Measurements from ENCODE around the gene TRIM65. TPM values are rescaled to one million over a fixed set of nuclear protein-coding genes. Genes with fewer than 3 reads are reported as not detected.
"Not testable (repeated sequence)": the region's sequence is repeated elsewhere in the genome, so short reads cannot be mapped to it uniquely, and the experiment has no call there.

TRIM65 gene
- total RNA-seq, 1 donor from 2014 or later: 20.4 TPM

GRCh38 chr17:75868730-75869281 is 27.9 kb downstream of the TRIM65 start:
- not testable (repeated sequence) for H3K27me3 ChIP-seq (ENCODE audit: control insufficient read depth in 3 of 3, insufficient read depth in 3 of 3, low read length in 3 of 3); H3K9me3 ChIP-seq (ENCODE audit: control insufficient read depth in 3 of 3, low read length in 3 of 3); H3K27ac ChIP-seq (ENCODE audit: low read depth, low read length); H3K4me3 ChIP-seq (ENCODE audit: low read length in 3 of 3); H3K36me3 ChIP-seq (ENCODE audit: control insufficient read depth in 3 of 3, insufficient read depth in 3 of 3, low read length in 3 of 3); H3K9ac ChIP-seq (ENCODE audit: low read depth in 1 of 3, low read length in 3 of 3)
- peaks cover 33 to 39% (median 38%) of the 10 kb centered on the region in 3 donors for H3K4me1 ChIP-seq (ENCODE audit: control insufficient read depth in 3 of 3, insufficient read depth in 3 of 3, low read length in 3 of 3)

- not testable (repeated sequence) for H3K27ac ChIP-seq (ENCODE audit: low read depth, low read length); H3K9ac ChIP-seq (ENCODE audit: low read depth in 1 of 3, low read length in 3 of 3); H3K36me3 ChIP-seq (ENCODE audit: control insufficient read depth in 3 of 3, insufficient read depth in 3 of 3, low read length in 3 of 3); H3K9me3 ChIP-seq (ENCODE audit: control insufficient read depth in 3 of 3, low read length in 3 of 3); H3K27me3 ChIP-seq (ENCODE audit: control insufficient read depth in 3 of 3, insufficient read depth in 3 of 3, low read length in 3 of 3); H3K4me3 ChIP-seq (ENCODE audit: low read length in 3 of 3)
- H3K4me1 ChIP-seq (ENCODE audit: control insufficient read depth in 3 of 3, insufficient read depth in 3 of 3, low read length in 3 of 3): peaks cover 15 to 21% (median 19%) of the 10 kb centered on the region in 3 donors
Observed at GRCh38 chr17:75865404-75866188, 31.2 kb downstream of the TRIM65 start.

GRCh38 chr17:75864887-75865286 is 31.9 kb downstream of the TRIM65 start:
- not testable (repeated sequence) for H3K4me3 ChIP-seq (ENCODE audit: low read length in 3 of 3); H3K9me3 ChIP-seq (ENCODE audit: control insufficient read depth in 3 of 3, low read length in 3 of 3); H3K27me3 ChIP-seq (ENCODE audit: control insufficient read depth in 3 of 3, insufficient read depth in 3 of 3, low read length in 3 of 3); H3K36me3 ChIP-seq (ENCODE audit: control insufficient read depth in 3 of 3, insufficient read depth in 3 of 3, low read length in 3 of 3)
- Histone ChIP-seq H3K4me1 (ENCODE audit: control insufficient read depth in 3 of 3, insufficient read depth in 3 of 3, low read length in 3 of 3) (peaks cover 9 to 17% (median 16%) of the 10 kb centered on the region in 3 donors), H3K27ac (ENCODE audit: low read depth, low read length) (peak overlapping the region; percentile 50), H3K9ac (ENCODE audit: low read depth in 1 of 3, low read length in 3 of 3) (peak overlapping the region in 1 of 3 donors; percentile 41)

- H3K4me3 ChIP-seq (ENCODE audit: low read length in 3 of 3): no peak overlapping the region
- H3K9ac ChIP-seq (ENCODE audit: low read depth in 1 of 3, low read length in 3 of 3): peak overlapping the region in 1 of 3 donors; percentile 41
- H3K27ac ChIP-seq (ENCODE audit: low read depth, low read length): peak overlapping the region; percentile 50
- no peaks in the 10 kb centered on the region for H3K36me3 ChIP-seq (ENCODE audit: control insufficient read depth in 3 of 3, insufficient read depth in 3 of 3, low read length in 3 of 3)
- no peaks in the 10 kb centered on the region for H3K9me3 ChIP-seq (ENCODE audit: control insufficient read depth in 3 of 3, low read length in 3 of 3)
- H3K27me3 ChIP-seq (ENCODE audit: control insufficient read depth in 3 of 3, insufficient read depth in 3 of 3, low read length in 3 of 3): no peaks in the 10 kb centered on the region
- peaks cover 8 to 12% (median 12%) of the 10 kb centered on the region in 3 donors for H3K4me1 ChIP-seq (ENCODE audit: control insufficient read depth in 3 of 3, insufficient read depth in 3 of 3, low read length in 3 of 3)
Observed at GRCh38 chr17:75864448-75864871, 32.3 kb downstream of the TRIM65 start.

GRCh38 chr17:75861927-75862317 is 34.8 kb downstream of the TRIM65 start:
- no peak overlapping the region for H3K27ac ChIP-seq (ENCODE audit: low read depth, low read length)
- H3K36me3 ChIP-seq (ENCODE audit: control insufficient read depth in 3 of 3, insufficient read depth in 3 of 3, low read length in 3 of 3): no peaks in the 10 kb centered on the region

GRCh38 chr17:75859358-75859757 is 37.4 kb downstream of the TRIM65 start:
- not testable (repeated sequence) for H3K36me3 ChIP-seq (ENCODE audit: control insufficient read depth in 3 of 3, insufficient read depth in 3 of 3, low read length in 3 of 3); H3K9me3 ChIP-seq (ENCODE audit: control insufficient read depth in 3 of 3, low read length in 3 of 3); H3K27ac ChIP-seq (ENCODE audit: low read depth, low read length); H3K9ac ChIP-seq (ENCODE audit: low read depth in 1 of 3, low read length in 3 of 3); H3K27me3 ChIP-seq (ENCODE audit: control insufficient read depth in 3 of 3, insufficient read depth in 3 of 3, low read length in 3 of 3); H3K4me3 ChIP-seq (ENCODE audit: low read length in 3 of 3)
- H3K4me1 ChIP-seq (ENCODE audit: control insufficient read depth in 3 of 3, insufficient read depth in 3 of 3, low read length in 3 of 3): peaks cover 13 to 16% (median 14%) of the 10 kb centered on the region in 3 donors

More at GRCh38 chr17:75861927-75862317, 34.8 kb downstream of the TRIM65 start:
- no peak overlapping the region for H3K4me3 ChIP-seq (ENCODE audit: low read length in 3 of 3)
- H3K9me3 ChIP-seq (ENCODE audit: control insufficient read depth in 3 of 3, low read length in 3 of 3): no peaks in the 10 kb centered on the region
- H3K9ac ChIP-seq (ENCODE audit: low read depth in 1 of 3, low read length in 3 of 3): no peak overlapping the region
- H3K27me3 ChIP-seq (ENCODE audit: control insufficient read depth in 3 of 3, insufficient read depth in 3 of 3, low read length in 3 of 3): no peaks in the 10 kb centered on the region
- H3K4me1 ChIP-seq (ENCODE audit: control insufficient read depth in 3 of 3, insufficient read depth in 3 of 3, low read length in 3 of 3): peaks cover 10 to 11% (median 10%) of the 10 kb centered on the region in 3 donors

GRCh38 chr17:75856062-75856756 is 40.5 kb downstream of the TRIM65 start:
- H3K4me1 ChIP-seq (ENCODE audit: control insufficient read depth in 3 of 3, insufficient read depth in 3 of 3, low read length in 3 of 3): peaks cover 29 to 35% (median 29%) of the 10 kb centered on the region in 3 donors

GRCh38 chr17:75855310-75856061 is 41.3 kb downstream of the TRIM65 start, which contains the start of gene WBP2:
Gene WBP2, minus strand, starts transcription at chr17:75855335. Its CDS starts 38 bp downstream, at chr17:75855297.
- Histone ChIP-seq H3K4me3 (ENCODE audit: low read length in 3 of 3) (peak within 1 kb of the TSS; percentile 79 to 93 (median 88)), H3K4me1 (ENCODE audit: control insufficient read depth in 3 of 3, insufficient read depth in 3 of 3, low read length in 3 of 3) (peaks cover 36 to 43% (median 36%) of the 10 kb centered on the region in 3 donors), H3K27me3 (ENCODE audit: control insufficient read depth in 3 of 3, insufficient read depth in 3 of 3, low read length in 3 of 3) (no peaks in the 10 kb centered on the region), H3K27ac (ENCODE audit: low read depth, low read length) (peak within 1 kb of the TSS; percentile 98), H3K9me3 (ENCODE audit: control insufficient read depth in 3 of 3, low read length in 3 of 3) (no peaks in the 10 kb centered on the region), H3K36me3 (ENCODE audit: control insufficient read depth in 3 of 3, insufficient read depth in 3 of 3, low read length in 3 of 3) (peaks cover 9 to 11% (median 10%) of the 10 kb centered on the region in 3 donors), H3K9ac (ENCODE audit: low read depth in 1 of 3, low read length in 3 of 3) (peak within 1 kb of the TSS; percentile 96 to 99 (median 97))

More at GRCh38 chr17:75856062-75856756, 40.5 kb downstream of the TRIM65 start:
- H3K27me3 ChIP-seq (ENCODE audit: control insufficient read depth in 3 of 3, insufficient read depth in 3 of 3, low read length in 3 of 3): no peaks in the 10 kb centered on the region
- H3K36me3 ChIP-seq (ENCODE audit: control insufficient read depth in 3 of 3, insufficient read depth in 3 of 3, low read length in 3 of 3): peaks cover 3 to 4% (median 3%) of the 10 kb centered on the region in 3 donors
- H3K27ac ChIP-seq (ENCODE audit: low read depth, low read length): peak overlapping the region; percentile 98
- H3K4me3 ChIP-seq (ENCODE audit: low read length in 3 of 3): peak overlapping the region; percentile 77 to 93 (median 88)
- H3K9ac ChIP-seq (ENCODE audit: low read depth in 1 of 3, low read length in 3 of 3): peak overlapping the region; percentile 96 to 99 (median 97)
- H3K9me3 ChIP-seq (ENCODE audit: control insufficient read depth in 3 of 3, low read length in 3 of 3): no peaks in the 10 kb centered on the region

- Histone ChIP-seq H3K27ac (ENCODE audit: low read depth, low read length) (peak overlapping the region; percentile 98), H3K9me3 (ENCODE audit: control insufficient read depth in 3 of 3, low read length in 3 of 3) (no peaks in the 10 kb centered on the region), H3K4me1 (ENCODE audit: control insufficient read depth in 3 of 3, insufficient read depth in 3 of 3, low read length in 3 of 3) (peaks cover 38 to 46% (median 39%) of the 10 kb centered on the region in 3 donors), H3K27me3 (ENCODE audit: control insufficient read depth in 3 of 3, insufficient read depth in 3 of 3, low read length in 3 of 3) (no peaks in the 10 kb centered on the region), H3K9ac (ENCODE audit: low read depth in 1 of 3, low read length in 3 of 3) (peak overlapping the region; percentile 77 to 88 (median 86)), H3K36me3 (ENCODE audit: control insufficient read depth in 3 of 3, insufficient read depth in 3 of 3, low read length in 3 of 3) (peaks cover 13 to 14% (median 13%) of the 10 kb centered on the region in 3 donors), H3K4me3 (ENCODE audit: low read length in 3 of 3) (peak overlapping the region; percentile 79 to 86 (median 82))
Observed at GRCh38 chr17:75854881-75855309, 41.9 kb downstream of the TRIM65 start.
